ENCODE data around the gene FKBP1A.
A peak's percentile ranks its signal among the peaks of the same experiment; 100 is the strongest.

FKBP1A gene

DNA sequence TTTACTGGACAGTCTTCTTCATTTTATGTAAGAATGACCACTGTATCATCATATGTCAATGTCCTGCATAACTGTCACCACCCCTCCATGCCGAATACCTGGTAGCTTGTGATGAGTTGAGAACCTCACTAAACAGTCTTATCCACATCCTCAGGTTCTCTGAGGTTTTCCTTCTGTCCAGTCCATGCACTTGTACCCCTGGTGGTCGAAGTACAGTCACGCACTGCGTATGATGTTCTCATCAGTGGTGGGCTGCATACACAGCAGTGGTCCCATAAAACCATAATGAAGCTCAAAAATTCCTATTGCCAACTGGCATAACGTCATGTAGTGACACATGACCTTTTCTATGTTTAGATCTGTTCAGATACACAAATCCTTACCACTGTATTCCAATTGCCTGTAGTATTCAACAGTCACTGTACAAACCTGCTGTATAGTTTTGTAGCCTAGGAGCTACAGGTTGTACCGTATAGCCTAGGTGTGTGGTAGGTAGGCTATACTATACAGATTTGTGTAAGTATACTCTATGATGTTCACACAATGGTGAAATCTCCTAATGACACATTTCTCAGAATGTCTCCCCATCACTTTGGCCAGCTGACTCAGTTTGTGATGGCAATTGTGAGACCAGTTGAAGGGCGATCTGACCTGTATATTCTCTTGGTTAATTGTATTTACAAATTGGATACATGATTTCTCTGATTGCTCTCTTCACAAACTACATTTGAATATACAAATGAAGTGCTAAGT lies 32.6 kb downstream of the FKBP1A start:
- DNase-seq, result no peak

DNA sequence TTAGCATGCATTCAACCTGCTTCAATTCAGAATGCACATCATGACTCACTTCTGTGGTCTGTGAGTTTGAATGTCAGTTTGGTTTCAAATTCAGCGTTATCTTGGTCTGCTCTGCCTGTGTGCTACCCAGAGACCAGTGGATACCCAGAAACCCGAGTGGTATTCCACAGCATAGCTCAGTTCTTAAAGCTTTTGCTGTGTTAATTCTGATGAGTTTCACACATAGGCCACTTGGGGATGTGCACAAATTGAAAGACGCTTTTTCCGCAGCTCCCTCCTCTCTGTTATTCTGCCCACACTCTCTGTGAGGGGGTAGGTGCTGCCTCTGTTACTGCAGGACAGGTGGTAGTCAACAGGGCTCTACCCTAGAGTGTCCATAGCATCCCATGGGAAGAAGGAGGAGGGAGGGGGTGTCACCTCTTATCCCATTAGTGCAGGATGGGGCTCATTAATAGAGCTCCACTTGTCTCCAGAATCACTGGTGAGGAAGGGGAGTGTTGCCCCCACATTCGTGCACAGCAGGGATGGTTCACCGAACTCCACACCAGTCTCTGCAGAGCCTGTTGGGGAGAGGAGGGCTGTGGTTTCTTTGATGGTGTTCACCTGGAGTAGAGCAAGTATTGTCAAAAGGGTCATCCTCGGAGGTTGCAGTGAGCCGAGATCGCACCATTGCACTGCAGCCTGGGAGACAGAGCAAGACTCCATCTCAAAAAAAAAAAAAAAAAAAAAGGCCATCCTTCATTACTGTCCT lies 34.8 kb downstream of the FKBP1A start:
- DNase-seq, result peak; percentile 39

DNA sequence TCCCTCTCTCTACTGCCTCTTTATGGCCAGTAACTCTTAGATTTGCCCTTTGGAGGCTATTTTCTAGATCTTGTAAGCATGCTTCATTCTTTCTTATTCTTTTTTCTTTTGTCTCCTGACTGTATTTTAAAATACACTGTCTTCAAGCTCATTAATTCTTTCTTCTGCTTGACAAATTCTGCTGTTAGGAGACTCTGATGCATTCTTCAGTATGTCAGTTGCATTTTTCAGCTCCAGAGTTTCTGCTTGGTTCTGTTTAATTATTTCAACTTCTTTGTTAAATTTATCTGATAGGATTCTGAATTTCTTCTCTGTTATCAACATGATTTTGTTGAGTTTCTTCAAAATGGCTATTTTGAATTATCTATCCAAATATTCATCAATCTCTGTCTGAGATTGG lies 38.9 kb downstream of the FKBP1A start:
- no peak for DNase-seq

DNA sequence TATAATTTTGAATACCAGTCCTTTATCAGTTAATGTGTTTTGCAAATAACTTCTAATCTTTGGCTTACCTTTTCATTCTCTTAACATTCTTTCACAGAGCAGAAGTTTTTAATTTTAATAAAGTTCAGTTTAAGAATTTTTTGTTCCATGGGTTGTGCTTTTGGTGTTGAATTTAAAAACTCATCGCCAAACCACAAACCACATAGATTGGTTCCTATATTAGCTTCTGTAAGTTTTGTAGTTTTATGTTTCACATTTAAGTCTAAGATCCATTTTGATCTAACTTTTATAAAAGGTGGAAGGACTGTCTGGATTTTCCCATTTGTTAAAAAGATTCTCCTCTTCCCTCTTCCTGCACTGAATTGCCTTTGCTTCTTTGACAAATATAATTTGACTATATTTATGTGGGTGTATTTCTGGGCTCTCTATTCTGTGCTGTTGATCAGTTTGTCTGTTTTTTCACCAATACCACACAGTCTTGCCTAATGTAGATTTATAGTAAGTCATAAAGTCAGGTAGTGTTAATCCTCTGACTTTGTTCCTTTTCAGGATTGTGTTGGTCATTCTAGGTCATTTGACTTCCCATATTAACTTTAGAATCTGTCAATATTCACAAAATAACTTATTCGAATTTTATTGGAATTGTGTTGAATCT lies 46.4 kb downstream of the FKBP1A start:
- DNase-seq, result no peak

DNA sequence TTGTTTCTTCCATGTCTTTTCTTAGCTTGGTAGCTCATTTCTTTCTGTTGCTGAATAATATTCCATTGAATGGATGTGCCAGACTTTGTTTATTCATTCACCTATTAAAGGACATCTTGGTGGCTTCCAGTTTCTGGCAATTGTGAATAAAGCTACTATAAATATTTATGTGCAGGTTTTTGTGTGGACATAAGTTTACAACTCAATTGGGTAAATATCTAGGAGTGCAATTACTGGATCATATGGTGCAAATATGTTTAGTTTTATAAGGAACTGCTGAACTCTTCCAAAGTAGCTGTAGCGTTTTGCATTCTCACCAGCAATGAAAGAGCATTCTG lies 47.1 kb downstream of the FKBP1A start:
- DNase-seq, result no peak

DNA sequence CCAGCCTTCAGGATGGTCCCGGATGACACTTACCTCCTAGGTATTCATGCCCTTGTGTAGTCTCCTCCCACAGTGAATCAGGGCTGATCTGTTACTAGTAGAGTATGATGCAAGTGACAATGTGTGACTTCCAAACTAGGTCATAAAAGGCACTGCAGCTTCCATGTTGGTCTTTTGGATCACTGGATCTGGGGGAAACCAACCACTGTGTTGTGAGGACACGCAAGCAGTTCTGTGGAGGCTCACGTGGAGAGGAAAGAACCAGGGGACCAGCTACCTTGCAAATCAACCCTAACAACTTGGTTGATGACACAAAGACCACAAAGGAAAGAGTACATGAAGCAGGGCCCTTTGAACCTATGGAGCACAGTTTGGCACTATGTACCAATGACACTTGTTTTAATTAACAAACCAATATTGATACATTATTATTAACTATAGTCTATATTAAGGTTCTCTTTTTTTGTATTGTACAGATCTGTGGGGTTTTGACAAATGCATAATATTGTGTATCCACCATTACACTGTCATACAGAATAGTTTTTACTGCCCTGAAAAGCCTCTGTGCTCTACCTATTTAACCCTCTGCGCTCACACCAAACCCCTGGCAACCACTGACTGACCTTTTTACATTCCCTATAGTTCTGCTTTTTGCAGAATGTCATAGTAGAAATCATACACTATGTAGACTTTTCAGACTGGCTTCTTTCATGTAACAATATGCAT lies 47.7 kb downstream of the FKBP1A start:
- no peak for DNase-seq

DNA sequence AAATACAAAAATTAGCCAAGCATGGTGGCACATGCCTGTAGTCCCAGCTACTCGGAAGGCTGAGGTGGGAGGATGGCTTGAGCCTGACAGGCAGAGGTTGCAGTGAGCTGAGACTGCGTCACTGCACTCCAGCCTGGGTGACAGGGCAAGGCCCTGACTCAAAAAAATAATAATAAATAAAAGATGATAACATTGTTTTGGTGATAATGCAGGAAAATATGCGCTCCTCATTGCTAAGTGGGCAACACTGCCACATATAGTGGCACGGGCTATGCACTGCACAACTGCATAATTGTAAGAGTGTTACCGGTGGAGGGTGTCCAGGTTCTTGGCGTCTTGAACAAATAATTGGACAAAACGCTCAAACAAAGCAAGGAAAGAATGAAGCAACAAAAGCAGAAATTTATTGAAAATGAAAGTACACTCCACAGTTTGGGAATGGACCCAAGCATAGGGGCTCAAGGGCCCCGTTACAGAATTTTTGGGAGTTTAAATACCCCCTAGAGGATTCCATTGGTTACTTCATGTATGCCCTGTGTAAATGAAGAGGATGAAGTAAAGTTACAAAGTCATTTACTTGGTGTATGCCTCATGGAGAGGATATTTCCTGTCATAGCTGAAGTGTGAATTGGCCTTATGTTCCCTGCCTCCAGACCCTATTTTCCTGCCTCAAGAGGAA lies 49.3 kb downstream of the FKBP1A start:
- peak; percentile 42 for DNase-seq

DNA sequence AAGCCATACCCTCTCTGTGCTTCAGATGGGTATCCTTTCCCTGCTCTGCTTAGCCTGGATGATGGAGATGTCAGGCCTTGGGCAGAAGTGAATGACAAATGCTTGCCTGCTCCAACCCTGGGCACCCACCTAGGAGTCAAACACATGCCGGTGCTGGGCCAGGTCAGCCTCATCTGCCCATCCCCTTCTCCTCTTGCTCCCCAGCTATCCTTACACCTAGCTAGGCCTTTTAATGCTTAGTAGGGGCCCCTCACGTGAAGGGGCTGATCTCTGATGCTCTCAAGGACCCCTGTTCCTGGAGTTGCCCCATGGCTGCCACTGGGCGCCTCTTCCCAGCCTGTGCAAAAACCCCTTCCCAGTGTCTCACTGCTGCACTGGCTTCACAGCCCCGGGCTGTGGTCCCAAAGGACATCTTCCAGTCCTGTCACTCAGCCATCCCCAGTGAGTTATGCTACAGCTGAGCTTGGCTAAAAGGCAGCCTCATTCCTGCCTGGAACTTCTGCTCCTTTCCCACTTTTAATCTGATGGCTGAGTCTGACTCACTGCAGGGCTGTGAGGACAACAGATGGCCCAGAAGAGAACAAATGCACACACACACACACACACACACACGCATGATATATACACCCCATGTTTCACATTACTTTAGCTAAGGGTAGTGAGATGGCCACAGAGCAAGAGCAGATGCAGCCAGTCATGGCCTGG lies 51.1 kb downstream of the FKBP1A start:
- peak; percentile 61 for DNase-seq

DNA sequence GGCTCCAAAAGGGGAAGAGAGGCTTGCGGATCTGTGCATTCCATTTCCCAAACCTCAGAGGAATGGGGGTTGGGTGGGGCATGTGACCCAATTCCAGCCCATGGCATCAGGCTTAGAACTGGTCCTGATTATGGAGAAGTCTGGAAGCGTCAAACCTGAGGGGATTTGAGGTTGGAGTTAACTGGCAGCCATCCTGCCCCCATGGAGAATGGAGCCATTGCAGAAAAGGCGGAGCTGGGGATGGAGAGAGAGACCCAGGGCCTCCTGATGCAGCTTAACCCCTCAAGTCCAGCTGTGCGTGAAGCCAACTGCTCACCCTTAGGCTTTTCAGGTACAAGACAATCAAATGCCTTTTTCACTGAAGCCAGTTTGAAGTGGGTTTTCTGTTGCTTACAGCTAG lies 54.1 kb downstream of the FKBP1A start:
- DNase-seq, result no peak

DNA sequence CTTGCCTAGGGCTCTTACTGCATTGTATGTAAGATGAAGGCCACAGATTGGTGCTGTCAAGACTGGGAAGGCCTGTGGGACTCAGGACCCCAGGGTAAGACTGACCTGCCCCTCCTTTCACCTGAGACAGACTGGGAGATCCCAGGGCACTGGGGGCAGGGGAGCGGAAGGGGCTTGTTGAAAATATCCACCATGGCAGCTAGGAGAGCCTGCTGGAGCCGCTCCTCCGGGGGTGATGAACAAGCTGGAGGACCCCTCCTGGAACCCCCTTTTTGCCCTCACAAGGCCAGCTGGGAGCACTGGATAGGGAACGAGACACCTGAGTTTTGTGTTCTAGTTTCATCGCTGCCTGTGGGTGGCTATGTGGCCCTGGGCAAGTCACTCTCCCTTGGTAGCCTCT lies 54.8 kb downstream of the FKBP1A start:
- no peak for DNase-seq

DNA sequence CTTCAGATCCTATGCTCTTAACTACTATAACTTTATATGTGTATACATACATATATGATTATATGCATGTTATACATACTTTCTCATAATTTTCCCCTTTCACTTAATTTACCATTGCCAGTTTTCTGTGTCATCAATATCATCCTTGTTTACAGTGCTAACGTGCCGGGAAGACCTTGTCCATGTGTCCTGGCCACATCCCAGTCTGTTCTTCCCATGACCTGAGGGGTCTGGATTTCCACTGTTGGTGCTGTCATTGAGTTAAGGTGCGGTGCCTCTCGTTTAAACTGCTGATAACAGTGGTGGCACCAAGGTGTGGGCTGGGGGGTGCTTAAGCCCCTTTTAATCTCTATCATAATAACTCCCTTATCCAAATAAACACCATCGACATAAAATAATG lies 55.4 kb downstream of the FKBP1A start:
- no peak for DNase-seq

DNA sequence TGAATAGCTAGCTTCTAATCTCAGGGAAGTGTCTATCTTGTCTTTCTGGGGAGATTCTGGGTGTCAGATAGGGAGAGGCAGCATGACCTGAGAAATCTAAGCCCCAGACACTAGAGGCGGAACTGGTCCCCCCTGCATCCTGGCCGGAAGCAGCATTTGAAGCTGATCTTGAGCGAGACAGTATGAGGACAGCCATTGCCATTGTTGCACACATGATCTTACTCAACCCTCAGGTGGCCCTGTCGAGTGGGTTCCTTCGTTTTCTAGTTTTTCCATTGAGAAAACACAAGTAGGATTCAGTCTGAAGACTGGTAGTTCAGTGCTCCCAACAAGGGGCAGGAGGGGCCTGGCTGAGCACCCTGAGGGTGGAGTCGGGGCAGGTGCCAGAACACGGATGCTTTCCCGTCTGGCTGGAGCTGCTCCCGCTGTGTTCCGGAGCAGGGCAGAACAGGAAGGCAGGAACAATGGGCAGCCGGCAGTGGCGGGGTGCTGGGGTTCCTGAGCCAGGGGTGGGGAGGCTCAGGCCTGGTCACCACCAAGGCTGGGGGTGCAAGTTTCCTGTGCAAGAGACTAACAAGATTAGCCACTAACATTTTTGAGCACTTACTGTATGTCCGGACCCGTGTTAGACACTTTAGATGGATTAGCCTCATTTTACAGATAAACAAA lies 56.0 kb downstream of the FKBP1A start:
- no peak for DNase-seq

DNA sequence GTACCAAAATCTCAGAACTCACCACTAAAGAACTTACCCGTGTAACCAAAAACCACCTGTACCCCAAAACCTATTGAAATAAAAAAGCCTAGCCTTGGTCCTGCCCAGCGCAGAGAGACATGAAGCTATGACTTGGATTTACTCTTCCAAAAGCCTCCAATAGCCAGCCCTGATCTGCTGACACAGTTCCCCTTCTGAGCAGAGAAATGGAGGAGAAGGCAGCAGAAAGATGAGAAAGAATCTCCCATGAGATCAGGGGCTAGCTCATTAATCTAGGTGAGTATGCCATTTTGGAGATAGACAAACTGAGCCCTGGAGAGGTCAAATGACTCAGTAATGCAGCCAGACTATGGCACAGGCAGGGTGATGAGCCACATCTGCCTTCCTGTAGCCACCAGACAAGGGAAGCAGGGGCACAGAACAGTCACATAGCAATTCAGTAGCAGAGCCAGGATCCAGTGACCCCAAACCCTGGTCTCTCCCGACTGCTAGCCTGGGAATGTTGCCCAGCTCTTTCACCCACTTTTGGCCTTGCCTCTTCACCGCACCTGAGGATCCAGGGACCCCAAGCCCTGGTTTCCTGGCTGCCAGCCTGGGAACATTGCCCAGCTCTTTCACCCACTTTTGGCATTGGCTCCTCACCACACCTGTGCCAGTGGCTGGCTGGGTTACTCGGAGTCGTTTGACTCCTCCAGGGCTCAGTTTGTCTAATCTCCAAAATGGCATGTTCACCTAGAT lies 56.7 kb downstream of the FKBP1A start:
- DNase-seq, result no peak

DNA sequence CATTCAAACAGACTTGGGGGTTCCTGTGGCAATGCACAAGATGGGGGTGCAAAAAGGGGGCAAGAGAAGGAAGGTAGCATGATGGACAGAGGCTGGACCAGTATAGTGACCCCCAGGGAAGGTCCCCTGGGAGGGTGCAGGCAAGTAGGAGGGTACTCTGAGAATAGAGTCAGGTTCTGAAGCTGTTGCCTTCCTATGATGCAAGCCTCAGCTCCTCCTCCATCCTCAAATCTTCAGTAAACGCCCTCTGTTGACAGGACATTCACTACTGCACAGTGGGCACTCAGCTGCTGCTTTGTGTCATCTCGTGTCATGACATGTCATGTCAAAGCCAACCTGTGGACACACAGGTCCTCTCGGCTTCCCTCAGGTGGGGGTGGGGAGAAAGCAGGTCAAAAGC lies 58.1 kb downstream of the FKBP1A start:
- no peak for DNase-seq

DNA sequence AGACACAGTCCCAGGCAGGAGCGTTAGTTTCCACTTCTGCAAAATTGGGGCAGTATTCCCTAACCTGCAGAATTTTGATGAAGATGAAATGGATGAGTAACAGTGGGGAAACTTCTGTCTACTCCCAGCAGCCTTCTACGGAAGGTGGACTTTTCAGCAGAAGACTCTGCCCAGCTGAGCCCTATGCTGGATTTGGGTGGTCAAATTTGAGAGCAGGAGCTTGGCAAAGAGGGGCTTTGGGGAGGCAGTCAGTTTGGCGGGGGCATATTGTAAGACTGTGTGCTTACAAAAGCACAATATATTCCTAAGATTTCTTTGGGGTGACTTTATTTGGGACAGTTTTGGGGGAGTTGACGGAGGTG lies 58.5 kb downstream of the FKBP1A start:
- DNase-seq, result no peak

DNA sequence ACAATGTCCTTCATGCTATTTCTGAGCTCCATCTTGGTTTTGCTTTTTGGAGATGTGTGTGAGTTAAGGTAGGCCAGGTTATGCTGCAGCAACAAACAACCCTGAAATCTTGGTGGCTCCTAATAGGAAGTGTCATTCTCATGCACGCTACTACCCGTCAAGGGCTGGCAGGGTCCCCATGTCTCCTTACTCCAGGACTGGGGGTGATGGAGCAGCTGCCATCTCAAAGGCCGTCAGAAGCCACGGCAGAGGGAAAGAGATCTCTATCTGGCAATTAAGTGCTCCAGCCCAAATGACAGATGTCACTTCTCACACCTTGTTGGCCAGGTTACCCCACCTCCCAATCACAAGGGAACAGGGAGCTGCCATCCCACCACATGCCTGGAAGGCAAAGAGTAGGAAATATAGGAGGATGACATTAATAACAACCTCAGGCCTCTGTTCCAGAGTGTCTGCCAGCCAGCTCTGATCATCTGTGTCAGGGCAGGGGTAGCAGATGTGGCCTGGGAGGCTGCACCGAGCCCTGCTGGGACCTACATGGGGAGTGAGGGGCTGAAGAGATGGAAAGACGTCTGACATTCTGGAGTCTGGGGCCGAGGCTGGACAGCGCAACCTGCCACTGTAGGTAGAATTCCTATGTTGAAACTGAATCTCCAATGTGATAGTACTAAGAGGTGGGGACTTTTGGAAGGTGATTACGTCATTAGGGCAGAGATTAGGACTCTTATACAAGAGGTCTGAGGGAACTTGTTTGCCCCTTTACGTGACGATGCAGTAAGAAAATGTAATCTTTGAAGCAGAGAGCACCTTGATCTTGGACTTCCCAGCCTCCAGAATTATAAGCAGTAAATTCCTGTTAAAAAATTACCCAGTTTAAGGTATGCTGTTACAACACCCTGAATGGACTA lies 59.1 kb downstream of the FKBP1A start:
- no peak for DNase-seq

DNA sequence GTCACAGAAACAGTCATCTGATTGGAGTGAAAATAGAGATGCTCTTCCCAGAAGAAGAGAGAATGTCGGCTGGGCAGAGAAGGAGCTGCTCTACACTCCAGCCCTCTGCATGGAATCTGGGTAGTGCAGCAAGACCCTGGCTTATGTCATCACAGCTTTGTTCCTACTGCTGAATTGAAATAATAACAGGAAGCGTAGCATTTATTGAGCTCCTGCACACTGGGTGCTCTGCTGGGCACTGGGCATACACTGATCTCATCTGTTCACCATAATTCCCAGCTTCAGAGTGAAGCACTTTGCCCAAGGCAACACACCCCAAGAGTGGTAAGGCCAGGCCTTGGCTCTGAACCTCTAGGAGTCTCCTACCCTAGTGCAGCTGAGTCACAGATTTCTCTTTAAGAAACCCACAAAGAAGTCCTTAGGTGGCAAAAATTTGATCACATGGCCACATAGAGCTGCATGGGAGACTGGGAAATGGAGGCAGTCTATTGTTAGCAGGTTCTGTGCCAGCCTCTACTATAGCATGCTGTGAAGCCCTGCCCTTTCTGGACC lies 60.0 kb downstream of the FKBP1A start:
- DNase-seq, result no peak

DNA sequence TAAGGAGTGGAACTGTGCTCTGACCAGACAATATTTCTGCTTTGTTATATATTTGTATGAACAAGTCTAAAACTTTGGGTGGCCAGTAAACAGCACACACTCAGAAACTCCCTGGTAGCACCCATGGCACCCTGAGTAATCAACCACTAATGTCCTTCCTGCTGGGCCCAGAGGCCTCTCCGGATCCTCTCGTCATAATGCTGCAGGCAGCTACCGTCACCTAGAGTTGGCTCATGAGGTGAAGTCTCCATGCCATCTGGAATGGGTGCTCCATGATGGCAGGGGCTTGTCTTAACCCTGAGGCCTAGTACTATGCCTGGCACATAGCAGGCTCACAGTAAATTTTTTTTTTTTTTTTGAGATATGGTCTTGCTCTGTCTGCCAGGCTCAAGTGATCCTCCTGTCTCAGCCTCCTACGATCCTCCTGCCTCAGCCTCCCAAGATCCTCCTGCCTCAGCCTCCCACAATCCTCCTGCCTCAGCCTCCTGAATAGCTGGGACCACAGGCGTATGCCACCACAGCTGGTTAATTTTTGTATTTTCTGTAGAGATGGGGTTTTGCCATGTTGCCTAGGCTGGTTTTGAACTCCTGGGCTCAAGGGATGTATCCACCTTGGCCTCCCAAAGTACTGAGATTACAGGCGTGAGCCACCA lies 60.9 kb downstream of the FKBP1A start:
- no peak for DNase-seq

DNA sequence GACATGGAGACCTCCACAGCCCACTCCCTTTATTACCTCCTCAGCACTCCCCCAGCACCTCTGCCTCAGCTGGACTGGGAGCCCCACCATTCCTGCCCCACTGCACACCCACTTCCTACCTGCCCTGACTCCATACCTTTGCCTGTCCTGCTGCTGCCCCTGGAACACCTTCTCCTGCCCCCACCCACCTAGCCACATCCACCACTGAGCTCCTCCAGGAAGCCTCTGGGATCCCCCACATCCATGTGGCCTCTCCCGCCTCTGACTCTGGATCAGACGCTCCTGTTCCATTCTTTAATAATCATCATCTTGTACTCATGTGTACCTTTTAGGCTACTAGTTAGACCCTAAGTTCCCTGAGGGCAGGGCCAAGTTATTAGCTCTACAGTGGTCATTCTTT lies 61.8 kb downstream of the FKBP1A start:
- DNase-seq, result no peak
